Activated CD8-positive, alpha-beta memory T cell treated with anti-CD3 and anti-CD28 coated beads for 36 hours (primary cell): ENCODE data around the gene RETREG1. TPM values are rescaled to one million over a fixed set of nuclear protein-coding genes. Genes with fewer than 3 reads are reported as not detected.

Experiments used
- CTCF ChIA-PET: fragments of 350-600 bp; sonication (Branson Sonifier 250); formaldehyde crosslinking; loops from one replicate; lab custom pipeline; 2021; ENCODE audit warnings: antibody characterized with exemption; lab: Charles Lee
- POLR2A ChIA-PET: fragments of 350-600 bp; sonication (Branson Sonifier 250); formaldehyde crosslinking; loops from one replicate; lab custom pipeline; 2021; ENCODE audit warnings: antibody characterized with exemption; lab: Charles Lee
- total RNA-seq, 2 experiments: library from RNA; stranded (reverse); gene quantifications; one replicate each; pipeline ENCODE4 v1.2.3, GENCODE V29; 2021

The RETREG1 gene
- total RNA-seq, 2 experiments from 2014 or later, result 11.4 to 13.2 TPM

DNA sequence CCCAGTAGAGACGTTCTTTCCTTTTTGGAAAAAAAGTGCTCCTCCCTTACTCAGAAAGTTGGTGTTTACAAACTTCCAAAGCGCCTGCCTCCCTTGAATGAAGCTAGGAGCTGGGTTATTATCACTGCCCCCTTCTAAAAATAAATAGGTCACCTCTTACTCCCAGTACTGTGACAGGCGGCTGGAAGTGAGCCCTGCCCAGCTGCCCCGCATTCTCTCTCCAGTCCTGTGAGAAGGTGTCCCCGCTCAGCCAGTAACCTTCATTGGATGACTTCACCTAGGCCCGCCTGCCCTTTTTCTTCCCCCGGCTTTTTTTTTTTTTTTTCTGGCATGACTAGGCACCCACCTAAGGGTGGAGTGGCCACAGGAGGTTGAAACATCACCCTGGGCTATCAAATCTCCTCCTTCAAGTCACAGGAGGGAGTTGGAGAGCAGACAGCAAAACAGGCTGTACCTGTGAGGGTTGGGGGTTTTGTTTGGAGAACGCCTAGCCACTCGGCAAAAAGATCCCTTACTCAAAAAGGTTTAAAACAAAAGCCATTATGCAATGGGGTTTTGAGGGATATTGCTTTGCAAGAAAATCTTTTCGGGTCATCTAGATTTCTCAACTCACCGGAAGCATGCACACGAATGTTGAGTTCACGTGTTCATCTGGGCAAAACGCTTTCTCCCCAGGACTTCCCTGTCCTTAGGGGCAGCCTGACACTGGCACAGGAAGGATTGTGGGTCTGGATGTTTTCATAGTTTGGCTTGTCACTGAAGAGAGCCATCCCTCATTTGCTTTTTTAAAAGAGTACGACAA lies 107.9 kb downstream of the RETREG1 start:
- ChIA-PET POLR2A (no interaction called here), CTCF (no interaction called here)

DNA sequence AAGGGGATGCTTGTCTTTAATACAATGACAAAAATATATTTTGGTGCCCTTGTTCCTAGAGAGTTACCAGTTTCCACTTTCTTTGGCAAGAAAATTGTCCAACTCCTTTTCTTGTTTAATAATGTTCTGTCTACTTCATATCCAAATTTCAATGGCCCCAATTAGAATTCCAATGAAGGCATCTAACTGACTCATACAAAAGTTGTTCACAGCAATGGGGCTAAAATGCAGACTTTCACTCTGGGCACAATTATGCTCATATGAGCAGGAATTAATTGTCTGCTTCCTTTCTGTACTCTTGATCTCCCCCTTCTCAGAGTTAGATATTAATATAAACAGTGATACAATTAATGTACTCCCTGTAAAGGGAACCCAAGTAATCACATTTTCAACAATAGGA lies 109.1 kb downstream of the RETREG1 start:
- POLR2A ChIA-PET, result no interaction called here
- CTCF ChIA-PET, result no interaction called here

DNA sequence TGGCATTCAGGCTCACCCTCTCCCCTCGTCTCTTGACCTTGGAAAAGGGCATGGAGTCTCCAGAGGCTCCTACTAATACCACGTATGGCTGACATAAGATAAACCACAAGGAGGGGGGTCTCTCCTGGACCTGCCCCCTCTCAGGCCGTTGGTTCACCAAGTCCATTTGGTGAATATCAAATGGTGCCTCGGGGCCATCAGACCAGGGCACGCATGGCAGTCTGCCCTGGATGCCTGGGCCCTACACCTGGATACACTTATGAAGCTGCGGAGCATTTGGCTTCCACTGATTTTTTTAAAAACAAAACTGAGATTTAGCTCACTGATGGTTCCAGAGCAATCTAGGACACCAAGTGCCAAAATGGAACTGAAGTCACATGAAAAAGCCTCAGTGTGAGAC lies 110.9 kb downstream of the RETREG1 start:
- CTCF ChIA-PET, result no interaction called here
- POLR2A ChIA-PET, result no interaction called here

DNA sequence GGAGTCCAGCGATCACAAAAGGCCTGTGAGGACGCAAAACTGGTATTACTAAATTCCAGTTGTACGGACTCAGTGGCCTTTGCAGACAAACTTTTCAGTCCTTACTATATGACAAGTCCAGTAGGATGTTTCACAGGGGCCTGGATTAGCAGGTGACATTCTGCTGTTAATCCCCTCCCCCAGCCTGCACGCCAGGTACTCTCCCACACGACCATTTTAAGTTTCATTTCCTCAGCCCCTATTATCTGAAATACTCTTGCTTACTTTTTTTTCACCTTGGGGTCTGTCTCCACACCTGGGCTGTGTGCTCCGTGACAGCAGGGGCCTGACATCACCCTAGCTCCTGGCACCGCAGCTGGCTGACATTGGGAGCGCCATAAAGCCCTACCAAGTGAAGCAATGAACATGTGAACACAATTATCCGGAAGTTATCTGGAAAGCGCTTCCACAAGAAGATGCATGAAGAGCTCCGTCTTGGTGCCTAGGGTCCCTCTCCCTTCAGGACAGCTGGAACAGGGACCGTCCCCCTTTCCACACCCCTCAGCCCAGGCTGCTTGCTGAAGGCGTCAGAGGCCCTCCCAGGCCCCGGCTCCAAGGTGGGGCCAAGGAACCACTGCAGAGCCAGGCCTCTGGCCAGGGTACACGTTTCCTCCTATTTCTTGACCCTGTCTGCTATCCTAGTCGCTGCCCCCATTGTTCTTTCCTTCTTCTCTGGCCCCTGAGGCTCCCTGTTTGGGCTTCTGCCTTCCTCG lies 111.5 kb downstream of the RETREG1 start:
- ChIA-PET POLR2A (no interaction called here), CTCF (no interaction called here)

DNA sequence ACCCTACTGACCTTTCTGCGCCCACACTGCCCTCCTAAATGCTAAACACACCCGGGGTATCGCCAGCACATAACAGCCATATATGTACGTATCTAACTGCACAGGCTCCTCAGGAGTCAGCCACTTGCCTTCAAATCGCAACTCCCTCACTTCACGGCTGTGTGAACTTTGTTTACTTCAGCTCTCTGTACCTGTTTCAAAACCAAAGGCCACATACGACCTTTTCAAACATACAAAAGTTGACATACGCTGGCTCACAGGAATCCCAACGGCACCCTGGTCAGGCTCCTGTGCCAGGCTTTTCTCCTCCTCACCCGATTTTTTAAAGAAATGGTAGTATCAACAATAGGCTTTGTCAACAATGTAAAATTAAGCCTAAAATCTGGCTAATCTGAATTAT lies 112.2 kb downstream of the RETREG1 start:
- CTCF ChIA-PET, result no interaction called here
- POLR2A ChIA-PET, result no interaction called here

DNA sequence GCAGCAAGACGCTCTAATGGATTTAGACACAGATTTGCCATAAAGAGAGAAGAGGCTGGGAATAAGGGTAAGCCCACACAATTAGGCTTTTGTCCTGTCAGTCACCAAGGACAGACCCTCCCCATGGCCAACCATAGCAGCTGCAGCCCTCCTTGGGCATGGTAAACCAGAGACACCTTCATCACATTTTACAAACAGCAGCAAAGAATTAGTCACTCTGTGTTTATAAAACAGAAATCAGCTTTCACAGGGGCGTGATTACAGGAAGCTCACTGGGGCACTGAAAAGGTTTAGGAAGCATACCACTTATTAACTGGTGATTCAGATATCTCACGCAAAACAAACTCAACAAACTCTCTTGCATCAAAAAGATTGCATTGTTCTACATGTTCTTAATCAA lies 113.9 kb downstream of the RETREG1 start:
- CTCF ChIA-PET, result interaction anchor here (0.7 kb wide), 1 partner anchor 26 kb away, joined by 3 read pairs; no protein-coding TSS in a partner anchor
- POLR2A ChIA-PET, result no interaction called here

DNA sequence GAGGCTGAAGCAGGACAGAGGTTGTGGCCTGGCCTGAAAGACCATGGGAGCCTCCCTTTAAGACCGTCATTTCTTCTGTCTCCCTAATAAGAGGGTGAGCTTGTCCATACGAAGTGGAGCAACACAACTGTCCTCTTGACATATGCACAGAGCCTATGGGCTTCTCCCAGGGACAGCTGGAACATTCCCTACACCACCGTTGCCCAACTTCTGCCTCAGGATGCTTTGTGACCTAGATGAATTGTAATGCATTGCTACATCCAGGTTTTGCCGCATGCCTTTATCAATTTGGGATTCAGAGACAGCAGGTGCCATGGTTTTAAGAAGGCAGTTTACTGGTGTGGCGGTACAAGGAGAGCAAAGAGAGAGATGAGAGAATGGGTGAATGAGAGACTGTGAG lies 116.8 kb downstream of the RETREG1 start:
- POLR2A ChIA-PET, result no interaction called here
- CTCF ChIA-PET, result no interaction called here

DNA sequence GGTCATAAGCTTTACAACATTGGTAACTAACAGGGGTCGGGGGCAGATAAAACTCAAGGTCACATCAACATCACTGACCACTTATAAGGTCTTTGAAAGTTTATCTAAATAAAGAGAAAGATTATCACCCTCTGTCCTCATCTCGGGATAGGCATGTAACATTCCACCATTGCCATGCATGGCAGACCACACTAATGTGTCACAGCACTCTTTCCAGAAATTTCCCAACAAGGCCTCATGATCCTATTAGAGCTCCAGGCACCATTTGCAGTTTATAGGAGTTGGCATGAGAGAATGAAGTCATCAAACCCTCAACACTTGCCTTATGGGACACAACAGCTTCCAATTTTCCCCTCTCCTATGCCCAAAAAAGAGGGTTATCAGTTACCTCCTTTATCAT lies 119.3 kb downstream of the RETREG1 start:
- POLR2A ChIA-PET, result no interaction called here
- CTCF ChIA-PET, result interaction anchor here (1.2 kb wide), 1 partner anchor 24 kb away, joined by 4 read pairs; no protein-coding TSS in a partner anchor

DNA sequence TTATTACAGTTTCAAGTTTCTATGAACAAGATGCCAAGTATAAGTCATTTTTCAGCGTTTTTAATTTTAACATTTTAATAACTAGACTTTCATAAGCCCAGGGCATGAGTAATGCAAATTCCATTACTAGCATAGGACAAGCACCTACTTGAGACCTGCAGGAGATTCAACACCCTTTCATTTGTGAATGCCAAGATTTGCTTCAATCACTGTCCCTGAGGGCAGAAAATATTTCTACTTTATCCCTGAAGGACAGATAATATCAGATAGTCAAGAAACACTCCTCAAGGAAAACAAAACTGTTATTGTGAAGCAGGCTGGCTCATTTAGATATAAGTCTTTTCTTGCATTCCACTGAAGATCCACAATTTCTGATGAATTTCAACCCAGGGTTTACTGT lies 123.5 kb downstream of the RETREG1 start:
- ChIA-PET CTCF (no interaction called here), POLR2A (no interaction called here)

DNA sequence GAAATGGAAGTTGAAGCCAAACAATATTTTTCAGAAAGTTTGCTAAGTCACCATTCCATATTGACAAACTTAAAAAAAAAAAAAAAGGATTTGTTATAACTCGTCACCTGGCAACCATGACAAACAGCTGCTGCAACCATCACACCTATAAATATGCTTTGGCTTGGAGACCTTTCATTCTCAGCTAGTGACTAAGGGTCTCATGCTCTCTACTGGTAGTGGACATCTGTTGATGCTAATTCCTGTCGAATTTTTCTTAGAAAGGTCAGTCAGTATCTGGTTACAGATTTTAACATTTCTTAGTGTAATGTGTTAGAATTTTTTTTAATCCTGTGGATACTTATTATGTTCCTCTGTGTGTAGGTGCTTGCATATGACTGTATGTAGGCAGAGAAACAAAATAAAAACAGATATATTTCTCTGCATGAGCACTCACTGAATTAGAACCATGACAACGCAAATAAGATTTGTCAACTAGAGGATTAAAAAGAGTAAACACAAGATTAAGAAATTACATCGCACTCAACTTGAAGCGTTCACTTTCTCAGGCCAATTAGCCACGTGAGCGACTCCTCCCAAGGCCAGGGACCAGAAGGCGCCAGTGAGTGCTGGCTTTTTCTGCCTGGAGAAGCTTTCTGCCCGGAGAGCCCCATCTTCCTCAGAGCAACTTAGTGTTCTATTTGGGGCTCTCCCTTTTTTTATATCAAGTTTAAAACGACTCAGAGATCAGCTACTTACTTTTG lies 124.2 kb downstream of the RETREG1 start:
- ChIA-PET CTCF (no interaction called here), POLR2A (no interaction called here)

DNA sequence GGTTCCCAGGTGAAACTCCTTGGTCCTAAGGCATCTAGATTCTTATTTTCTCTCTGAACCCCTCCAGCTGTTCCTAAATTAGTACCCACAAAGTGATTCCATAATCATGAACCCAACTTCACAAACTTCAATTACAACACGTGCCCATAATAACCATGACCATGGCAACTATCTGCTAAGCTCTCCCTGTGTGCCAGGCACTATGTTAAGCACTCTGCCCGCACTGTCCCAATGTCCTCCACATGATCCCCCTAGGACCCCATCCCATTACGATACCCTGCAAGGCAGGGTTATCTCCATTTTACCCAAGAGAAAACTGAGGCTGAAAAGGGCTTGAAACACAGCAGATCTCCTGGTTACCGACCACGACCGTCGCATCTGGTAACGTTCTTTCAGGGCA lies 125.9 kb downstream of the RETREG1 start:
- ChIA-PET CTCF (no interaction called here), POLR2A (no interaction called here)

DNA sequence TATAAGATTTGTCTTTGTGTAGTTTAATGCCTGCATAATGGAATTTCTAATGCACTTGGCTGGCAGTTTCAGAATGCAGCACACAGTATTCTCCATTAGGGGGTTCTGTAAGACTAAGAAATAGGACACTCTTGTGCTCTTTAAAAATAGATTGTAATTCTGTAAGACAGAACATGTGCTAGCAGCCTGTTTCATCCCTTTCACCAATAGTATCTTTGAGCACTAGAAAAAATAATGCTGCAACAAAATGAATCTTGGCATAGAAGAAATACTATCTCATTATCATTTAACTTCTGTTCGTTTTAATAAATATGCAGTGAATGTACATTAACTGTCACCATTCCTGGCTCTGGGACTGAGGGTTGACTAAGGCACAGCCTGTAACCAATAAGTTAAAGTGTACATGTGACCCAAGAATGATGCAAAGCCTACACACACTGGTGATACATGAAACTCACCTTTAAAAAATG lies 127.4 kb downstream of the RETREG1 start:
- ChIA-PET CTCF (no interaction called here), POLR2A (no interaction called here)

DNA sequence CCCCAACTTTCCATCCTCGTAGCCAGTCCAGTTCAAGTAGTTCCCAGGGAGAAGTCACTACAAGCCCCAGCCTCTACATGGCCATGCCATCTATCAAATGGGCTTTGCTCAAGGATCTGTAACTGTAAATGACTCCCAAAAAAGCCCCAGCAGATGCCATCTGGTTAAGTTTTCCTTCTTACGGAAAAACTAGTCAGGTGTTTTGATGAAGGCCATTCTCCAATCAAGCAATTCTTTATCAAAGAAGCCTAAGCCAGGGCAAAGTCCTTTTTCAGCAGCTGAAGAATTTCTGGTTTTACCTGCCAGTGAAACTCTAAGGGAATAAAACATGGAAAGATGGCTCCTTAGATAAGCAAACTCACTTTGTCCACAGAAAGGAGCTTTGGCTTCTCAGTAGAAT lies 129.3 kb downstream of the RETREG1 start:
- CTCF ChIA-PET, result no interaction called here
- POLR2A ChIA-PET, result no interaction called here

DNA sequence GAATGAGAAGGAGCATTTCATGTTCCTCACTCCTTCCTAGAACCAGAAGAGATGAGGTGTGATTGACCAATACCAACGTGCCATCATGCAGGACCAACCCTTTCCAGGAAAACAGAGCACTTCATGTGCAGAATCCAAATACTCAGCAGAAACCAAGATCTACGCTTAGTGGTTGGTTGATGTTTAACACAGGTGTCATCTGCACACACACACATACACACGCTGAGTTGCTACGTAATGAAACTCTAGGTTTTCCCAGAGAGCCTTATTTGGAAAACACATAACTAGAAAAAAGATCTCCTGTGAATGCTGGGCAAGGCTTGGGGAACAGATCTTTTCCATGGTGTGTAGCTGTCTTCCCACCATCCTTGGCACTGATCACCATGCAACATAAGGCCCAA lies 130.1 kb downstream of the RETREG1 start:
- CTCF ChIA-PET, result no interaction called here

DNA sequence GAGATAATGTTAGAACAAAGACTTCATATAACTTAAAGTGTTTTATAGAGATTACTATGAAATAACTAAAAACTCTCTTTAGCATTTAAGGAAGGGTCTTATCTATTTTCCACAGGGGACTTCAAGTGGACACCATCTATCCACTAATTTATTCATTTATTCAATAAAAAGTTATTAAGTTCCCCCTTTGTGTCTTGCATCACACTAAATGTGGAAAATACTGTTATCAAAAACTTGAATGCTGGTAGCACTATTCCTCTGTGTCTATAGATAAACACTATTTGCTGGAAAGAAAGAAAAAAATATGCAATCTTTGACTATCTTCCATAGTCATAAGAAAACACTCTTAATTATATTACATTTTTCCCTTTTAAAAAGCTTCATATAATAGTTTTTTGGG lies 131.1 kb downstream of the RETREG1 start:
- ChIA-PET CTCF (no interaction called here), POLR2A (no interaction called here)

More for the DNA sequence above, 130.1 kb downstream of the RETREG1 start:
- POLR2A ChIA-PET, result no interaction called here

DNA sequence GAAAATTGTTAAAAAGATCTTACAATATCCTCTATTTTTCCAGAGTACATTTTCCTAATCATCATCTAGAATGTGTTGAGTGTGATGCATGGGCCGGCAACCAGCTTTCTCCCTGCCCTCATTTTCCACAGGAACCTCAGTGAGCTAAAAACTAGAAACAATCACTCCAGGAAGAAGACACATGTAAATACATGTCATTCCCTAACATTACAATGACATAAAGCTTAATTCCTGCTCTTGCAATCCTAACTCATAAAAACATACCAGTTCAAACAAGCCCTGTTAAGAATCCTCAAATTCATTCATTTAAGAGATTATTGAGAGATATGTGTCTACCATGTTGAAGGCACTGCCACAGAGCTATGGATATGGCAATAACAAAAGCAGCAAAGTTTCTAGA lies 132.7 kb downstream of the RETREG1 start:
- ChIA-PET CTCF (interaction anchor here (1.8 kb wide), 1 partner anchor 9 kb away, joined by 4 read pairs; no protein-coding TSS in a partner anchor), POLR2A (no interaction called here)

DNA sequence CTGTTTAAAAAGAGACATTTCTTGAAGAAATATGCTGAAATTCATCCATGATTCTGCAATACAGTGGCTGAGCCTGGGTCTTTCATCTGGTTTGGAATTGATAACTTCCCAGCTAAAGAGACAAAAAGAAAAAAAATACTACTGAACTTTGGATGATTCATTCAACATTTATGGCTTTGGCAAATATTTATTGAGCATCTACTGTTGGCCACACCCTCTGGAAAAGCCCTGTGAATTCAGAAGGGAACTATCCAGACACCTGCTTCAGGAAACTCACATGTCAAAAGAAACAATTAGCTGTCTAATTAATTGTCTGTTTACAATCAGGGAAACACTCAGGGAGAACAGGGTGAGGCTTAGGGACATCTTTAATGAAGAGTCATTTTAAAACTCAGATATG lies 133.4 kb downstream of the RETREG1 start:
- POLR2A ChIA-PET, result no interaction called here
- CTCF ChIA-PET, result interaction anchor here (1.8 kb wide), 1 partner anchor 8 kb away, joined by 4 read pairs; no protein-coding TSS in a partner anchor

DNA sequence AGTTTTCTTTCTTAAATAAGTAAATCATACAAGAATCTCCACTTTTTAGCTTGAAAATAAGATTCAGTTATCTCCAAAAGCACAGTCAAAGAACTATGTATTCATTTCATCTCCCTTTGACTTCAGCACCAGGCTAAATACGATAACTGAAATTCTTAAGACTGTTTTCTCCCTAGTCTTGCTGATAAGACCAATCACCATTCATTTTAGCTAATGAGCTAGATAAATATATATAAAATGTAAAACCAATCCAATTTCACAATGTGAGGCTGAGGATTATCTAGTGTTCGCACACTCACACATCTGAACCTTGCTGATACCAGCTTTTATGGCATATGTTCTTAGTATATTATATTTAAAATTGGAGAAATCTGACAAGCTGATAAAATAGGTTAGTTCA lies 133.9 kb downstream of the RETREG1 start:
- ChIA-PET POLR2A (no interaction called here), CTCF (interaction anchor here (1.8 kb wide), 1 partner anchor 8 kb away, joined by 4 read pairs; no protein-coding TSS in a partner anchor)

DNA sequence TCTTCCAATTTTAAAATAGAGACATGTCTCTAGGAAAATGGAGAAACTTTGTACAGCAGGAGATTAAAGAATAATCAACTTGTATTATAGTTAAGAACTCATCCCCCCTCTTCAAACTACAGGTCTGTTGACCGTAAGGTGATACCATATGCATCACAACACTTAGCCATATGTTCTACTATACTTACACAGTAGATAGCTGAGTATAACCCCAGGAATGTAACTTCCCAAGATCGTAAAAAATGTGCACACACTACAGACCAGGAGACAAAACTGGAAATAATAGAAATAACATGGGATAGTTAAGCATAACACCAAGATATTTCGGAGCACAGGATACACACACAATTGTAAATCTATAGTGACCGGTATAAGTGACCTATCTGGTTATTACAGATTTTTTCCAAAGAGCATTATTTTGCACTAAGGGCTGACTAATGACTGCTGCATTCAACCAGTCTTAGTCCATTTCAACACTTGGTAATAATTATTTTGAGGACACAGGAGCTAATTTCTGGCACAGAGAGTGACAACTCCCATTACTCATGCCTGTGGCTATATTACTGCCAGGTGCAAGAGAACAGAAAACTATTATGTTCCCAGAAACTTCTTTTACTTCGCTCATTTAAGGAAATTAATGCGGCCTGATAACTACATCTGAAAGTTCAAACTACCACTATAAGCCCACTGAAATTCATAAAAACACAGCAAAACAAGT lies 135.8 kb downstream of the RETREG1 start:
- POLR2A ChIA-PET, result no interaction called here
- CTCF ChIA-PET, result interaction anchor here (1.5 kb wide), 1 partner anchor 16 kb away, joined by 3 read pairs; no protein-coding TSS in a partner anchor
